ENCODE measurements around the gene TPSD1. TPM values are rescaled to one million over a fixed set of nuclear protein-coding genes. Genes with fewer than 3 reads are reported as not detected.

The TPSD1 gene
- total RNA-seq, 1 experiment from 2014 or later = not detected

DNA sequence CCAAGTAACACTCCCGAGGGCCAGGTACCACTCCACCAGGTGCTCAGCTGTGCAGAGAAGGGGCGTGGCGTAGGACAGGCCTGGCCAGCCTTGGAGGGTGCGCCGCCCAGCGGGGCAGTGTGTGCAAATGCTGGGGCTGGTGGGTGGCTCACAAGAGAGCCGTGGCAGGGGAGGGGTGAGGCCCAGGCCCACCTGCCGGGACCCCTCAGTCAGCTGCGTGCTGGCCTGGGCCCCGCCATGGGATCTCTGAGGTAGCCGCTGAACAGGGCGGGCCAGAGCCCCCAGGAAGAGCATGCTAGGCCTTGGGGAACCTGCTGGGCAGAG is 39.6 kb upstream of the TPSD1 start:
- H3F3A ChIP-seq (ENCODE audit: low read length, unreplicated experiment) = no peaks in the 10 kb centered on the region
- no peaks in the 10 kb centered on the region for H3K4me1 ChIP-seq (ENCODE audit: insufficient read depth, low read length)
- no peak for DNase-seq
- CTCF ChIA-PET = no interaction called here
- H3K27me3 ChIP-seq (ENCODE audit: low read length) = no peaks in the 10 kb centered on the region
- no peak overlapping the region for H3K4me3 ChIP-seq (ENCODE audit: low read length)
- H3K9me3 ChIP-seq (ENCODE audit: low read length) = no peaks in the 10 kb centered on the region
- no peaks in the 10 kb centered on the region for H4K20me1 ChIP-seq (ENCODE audit: low read length)
- POLR2A ChIA-PET (ENCODE audit: unreplicated experiment) = no interaction called here
- no TSS peak for BruUV-seq (replicated peaks)
- no peak overlapping the region for H3K9ac ChIP-seq (ENCODE audit: low read length)
- no peak overlapping the region for H2AFZ ChIP-seq (ENCODE audit: low read length)
- H3K9me2 ChIP-seq (replicated peaks; ENCODE audit: low read length) = no peaks in the 10 kb centered on the region
- no peak for ATAC-seq
- H3K36me3 ChIP-seq (ENCODE audit: low read depth, low read length) = no peaks in the 10 kb centered on the region
- no peaks in the 10 kb centered on the region for H3K79me2 ChIP-seq (ENCODE audit: low read length)
- intact Hi-C loops (cut with micrococcal nuclease) = no loop called here
- no peak overlapping the region for H3K4me2 ChIP-seq (ENCODE audit: low read length)
- TF ChIP-seq, protein P1, sequence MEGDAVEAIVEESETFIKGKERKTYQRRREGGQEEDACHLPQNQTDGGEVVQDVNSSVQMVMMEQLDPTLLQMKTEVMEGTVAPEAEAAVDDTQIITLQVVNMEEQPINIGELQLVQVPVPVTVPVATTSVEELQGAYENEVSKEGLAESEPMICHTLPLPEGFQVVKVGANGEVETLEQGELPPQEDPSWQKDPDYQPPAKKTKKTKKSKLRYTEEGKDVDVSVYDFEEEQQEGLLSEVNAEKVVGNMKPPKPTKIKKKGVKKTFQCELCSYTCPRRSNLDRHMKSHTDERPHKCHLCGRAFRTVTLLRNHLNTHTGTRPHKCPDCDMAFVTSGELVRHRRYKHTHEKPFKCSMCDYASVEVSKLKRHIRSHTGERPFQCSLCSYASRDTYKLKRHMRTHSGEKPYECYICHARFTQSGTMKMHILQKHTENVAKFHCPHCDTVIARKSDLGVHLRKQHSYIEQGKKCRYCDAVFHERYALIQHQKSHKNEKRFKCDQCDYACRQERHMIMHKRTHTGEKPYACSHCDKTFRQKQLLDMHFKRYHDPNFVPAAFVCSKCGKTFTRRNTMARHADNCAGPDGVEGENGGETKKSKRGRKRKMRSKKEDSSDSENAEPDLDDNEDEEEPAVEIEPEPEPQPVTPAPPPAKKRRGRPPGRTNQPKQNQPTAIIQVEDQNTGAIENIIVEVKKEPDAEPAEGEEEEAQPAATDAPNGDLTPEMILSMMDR (conservative IDR thresholded peaks at IDR 0.05; ENCODE audit: low read depth, low read length) = no peak
- no peak for TF ChIP-seq EZH2 (IDR thresholded peaks at IDR 0.05; ENCODE audit: low read length, unreplicated experiment)
- no peak for TF ChIP-seq EZH2phosphoT487 (IDR thresholded peaks at IDR 0.05; ENCODE audit: borderline replicate concordance, low read length)
- no peak overlapping the region for H3K27ac ChIP-seq (ENCODE audit: low read length)

DNA sequence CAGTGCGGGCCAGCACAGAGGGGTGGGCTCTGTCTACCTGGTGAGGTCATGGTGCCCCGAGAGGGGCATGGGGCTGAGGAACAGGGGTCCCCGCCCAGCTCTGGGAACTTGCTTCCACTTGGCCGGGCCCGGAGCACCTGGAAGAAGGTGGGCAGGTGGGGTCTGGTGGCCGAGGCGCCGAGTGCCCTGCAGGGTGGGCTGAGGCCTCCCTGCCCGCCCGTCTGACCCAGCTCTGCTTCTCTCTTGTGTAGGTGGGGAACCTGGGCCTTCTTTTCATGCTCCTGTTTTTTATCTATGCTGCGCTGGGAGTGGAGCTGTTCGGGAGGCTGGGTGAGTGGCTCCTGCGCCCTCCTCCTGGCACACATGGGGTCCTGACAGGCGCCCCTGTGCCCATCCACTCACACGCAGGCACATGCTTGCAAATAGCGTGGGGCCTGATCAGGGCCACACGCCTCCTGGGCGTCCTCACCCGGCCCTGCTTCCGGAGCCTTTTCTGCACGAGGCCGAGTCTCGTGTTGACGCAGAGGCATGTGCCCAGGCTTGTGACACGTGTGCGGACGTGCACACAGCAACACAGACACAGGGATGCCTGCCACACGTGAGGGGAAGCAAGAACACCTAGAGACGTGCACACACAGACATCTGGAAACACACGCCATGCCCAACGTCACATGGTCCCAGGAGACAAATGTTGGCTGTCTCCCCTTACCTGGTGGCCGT is 39.0 kb upstream of the TPSD1 start:
- ChIA-PET CTCF (no interaction called here), POLR2A (ENCODE audit: unreplicated experiment) (no interaction called here)
- H3K27ac ChIP-seq (ENCODE audit: low read length) = no peak overlapping the region
- H2AFZ ChIP-seq (ENCODE audit: low read length) = no peak overlapping the region
- TF ChIP-seq EZH2 (IDR thresholded peaks at IDR 0.05; ENCODE audit: low read length, unreplicated experiment) = no peak
- TF ChIP-seq EZH2phosphoT487 (IDR thresholded peaks at IDR 0.05; ENCODE audit: borderline replicate concordance, low read length) = no peak
- TF ChIP-seq, protein P1 (conservative IDR thresholded peaks at IDR 0.05; ENCODE audit: low read depth, low read length) = no peak
- no TSS peak for BruUV-seq (replicated peaks)
- no peaks in the 10 kb centered on the region for H3K27me3 ChIP-seq (ENCODE audit: low read length)
- DNase-seq (no peak), ATAC-seq (no peak)
- no peaks in the 10 kb centered on the region for H3K9me2 ChIP-seq (replicated peaks; ENCODE audit: low read length)
- intact Hi-C loops (cut with micrococcal nuclease) = no loop called here
- no peak overlapping the region for H3K4me2 ChIP-seq (ENCODE audit: low read length)
- H3K4me1 ChIP-seq (ENCODE audit: insufficient read depth, low read length) = no peaks in the 10 kb centered on the region
- no peaks in the 10 kb centered on the region for H3K9me3 ChIP-seq (ENCODE audit: low read length)
- H3K79me2 ChIP-seq (ENCODE audit: low read length) = no peaks in the 10 kb centered on the region
- no peak overlapping the region for H3K9ac ChIP-seq (ENCODE audit: low read length)
- H3F3A ChIP-seq (ENCODE audit: low read length, unreplicated experiment) = no peaks in the 10 kb centered on the region
- H3K36me3 ChIP-seq (ENCODE audit: low read depth, low read length) = no peaks in the 10 kb centered on the region
- H3K4me3 ChIP-seq (ENCODE audit: low read length) = no peak overlapping the region
- H4K20me1 ChIP-seq (ENCODE audit: low read length) = no peaks in the 10 kb centered on the region

DNA sequence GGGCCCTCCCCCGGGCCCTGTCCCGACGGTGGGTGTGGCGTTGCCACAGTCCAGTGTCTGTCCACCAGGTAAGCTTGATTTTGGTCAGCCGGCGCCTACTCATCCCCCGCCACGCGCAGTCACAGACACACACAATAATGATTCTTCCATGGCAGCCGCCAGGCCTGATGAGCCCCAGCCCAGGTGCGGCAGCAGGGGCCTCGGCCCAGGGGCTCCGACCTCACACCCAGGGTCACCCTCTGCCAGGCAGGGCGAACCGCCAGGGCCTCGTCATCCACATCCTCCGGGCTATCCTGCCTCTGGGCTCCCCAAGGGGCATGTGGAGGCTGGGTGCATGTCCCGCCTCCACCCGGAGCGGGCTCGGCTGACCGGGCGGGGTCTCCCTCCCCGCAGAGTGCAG is 38.3 kb upstream of the TPSD1 start:
- H3K9me2 ChIP-seq (replicated peaks; ENCODE audit: low read length) = no peaks in the 10 kb centered on the region
- H3K9ac ChIP-seq (ENCODE audit: low read length) = no peak overlapping the region
- ChIA-PET POLR2A (ENCODE audit: unreplicated experiment) (no interaction called here), CTCF (no interaction called here)
- no peaks in the 10 kb centered on the region for H3K79me2 ChIP-seq (ENCODE audit: low read length)
- TF ChIP-seq, protein P1 (conservative IDR thresholded peaks at IDR 0.05; ENCODE audit: low read depth, low read length) = no peak
- TF ChIP-seq EZH2phosphoT487 (IDR thresholded peaks at IDR 0.05; ENCODE audit: borderline replicate concordance, low read length) = no peak
- no peak for TF ChIP-seq EZH2 (IDR thresholded peaks at IDR 0.05; ENCODE audit: low read length, unreplicated experiment)
- no peak overlapping the region for H3K4me2 ChIP-seq (ENCODE audit: low read length)
- no peaks in the 10 kb centered on the region for H3K4me1 ChIP-seq (ENCODE audit: insufficient read depth, low read length)
- H2AFZ ChIP-seq (ENCODE audit: low read length) = no peak overlapping the region
- no peaks in the 10 kb centered on the region for H3K27me3 ChIP-seq (ENCODE audit: low read length)
- BruUV-seq (replicated peaks) = no TSS peak
- DNase-seq = no peak
- no peaks in the 10 kb centered on the region for H4K20me1 ChIP-seq (ENCODE audit: low read length)
- H3F3A ChIP-seq (ENCODE audit: low read length, unreplicated experiment) = no peaks in the 10 kb centered on the region
- no peak overlapping the region for H3K27ac ChIP-seq (ENCODE audit: low read length)
- H3K9me3 ChIP-seq (ENCODE audit: low read length) = no peaks in the 10 kb centered on the region
- no peaks in the 10 kb centered on the region for H3K36me3 ChIP-seq (ENCODE audit: low read depth, low read length)
- no peak overlapping the region for H3K4me3 ChIP-seq (ENCODE audit: low read length)
- no peak for ATAC-seq
- intact Hi-C loops (cut with micrococcal nuclease) = no loop called here
